ENCODE data around the gene RNF130. TPM values are rescaled to one million over a fixed set of nuclear protein-coding genes. Genes with fewer than 3 reads are reported as not detected.
"Not testable (repeated sequence)": the region's sequence is repeated elsewhere in the genome, so short reads cannot be mapped to it uniquely, and the experiment has no call there.

The RNF130 gene
- total RNA-seq, 1 donor from 2014 or later: 73.8 TPM

GRCh38 chr5:180093651-180094382 is 22.3 kb upstream of the RNF130 start:
- DNase-seq (ENCODE audit: low spot score, unreplicated experiment): no peak
- Mint-ChIP-seq H3K4me3 (ENCODE audit: low read depth) (no peak overlapping the region), H3K4me1 (ENCODE audit: low read depth) (peaks cover 3% of the 10 kb centered on the region), H3K36me3 (ENCODE audit: insufficient read depth) (no peaks in the 10 kb centered on the region), H3K27ac (no peak overlapping the region), H3K9me3 (ENCODE audit: low read depth) (no peaks in the 10 kb centered on the region), H3K27me3 (peaks cover 11% of the 10 kb centered on the region)
- no peak for TF ChIP-seq CTCF (IDR thresholded peaks at IDR 0.05; ENCODE audit: unreplicated experiment)

- H3K9me3 Mint-ChIP-seq (ENCODE audit: low read depth): no peaks in the 10 kb centered on the region
- H3K27me3 Mint-ChIP-seq: peaks cover 11% of the 10 kb centered on the region
- no peaks in the 10 kb centered on the region for H3K36me3 Mint-ChIP-seq (ENCODE audit: insufficient read depth)
- no peak for DNase-seq (ENCODE audit: low spot score, unreplicated experiment)
- H3K4me1 Mint-ChIP-seq (ENCODE audit: low read depth): peaks cover 3% of the 10 kb centered on the region
- no peak overlapping the region for H3K4me3 Mint-ChIP-seq (ENCODE audit: low read depth)
- TF ChIP-seq CTCF (IDR thresholded peaks at IDR 0.05; ENCODE audit: unreplicated experiment): no peak
- peak overlapping the region; percentile 78 for H3K27ac Mint-ChIP-seq
Measured at GRCh38 chr5:180093241-180093640, 21.7 kb upstream of the RNF130 start.

- no peak for DNase-seq (ENCODE audit: low spot score, unreplicated experiment)
- TF ChIP-seq CTCF (IDR thresholded peaks at IDR 0.05; ENCODE audit: unreplicated experiment): no peak
- H3K27me3 Mint-ChIP-seq: peaks cover 13% of the 10 kb centered on the region
- no peaks in the 10 kb centered on the region for H3K9me3 Mint-ChIP-seq (ENCODE audit: low read depth)
- H3K27ac Mint-ChIP-seq: peak overlapping the region; percentile 77
- H3K36me3 Mint-ChIP-seq (ENCODE audit: insufficient read depth): no peaks in the 10 kb centered on the region
- H3K4me3 Mint-ChIP-seq (ENCODE audit: low read depth): peak overlapping the region; percentile 60
- H3K4me1 Mint-ChIP-seq (ENCODE audit: low read depth): peaks cover 3% of the 10 kb centered on the region
Measured at GRCh38 chr5:180090769-180091546, 19.4 kb upstream of the RNF130 start.

GRCh38 chr5:180090098-180090768 is 18.7 kb upstream of the RNF130 start:
- Mint-ChIP-seq H3K4me3 (ENCODE audit: low read depth) (peak overlapping the region; percentile 86), H3K4me1 (ENCODE audit: low read depth) (peaks cover 7% of the 10 kb centered on the region), H3K36me3 (ENCODE audit: insufficient read depth) (no peaks in the 10 kb centered on the region), H3K9me3 (ENCODE audit: low read depth) (no peaks in the 10 kb centered on the region), H3K27me3 (peaks cover 9% of the 10 kb centered on the region), H3K27ac (peak overlapping the region; percentile 95)
- DNase-seq (ENCODE audit: low spot score, unreplicated experiment): peak; percentile 85
- TF ChIP-seq CTCF (IDR thresholded peaks at IDR 0.05; ENCODE audit: unreplicated experiment): peak; percentile 98

- H3K4me1 Mint-ChIP-seq (ENCODE audit: low read depth); H3K27me3 Mint-ChIP-seq; H3K36me3 Mint-ChIP-seq (ENCODE audit: insufficient read depth); DNase-seq (ENCODE audit: low spot score, unreplicated experiment); H3K9me3 Mint-ChIP-seq (ENCODE audit: low read depth): not testable (repeated sequence)
- peak overlapping the region; percentile 86 for H3K4me3 Mint-ChIP-seq (ENCODE audit: low read depth)
- peak overlapping the region; percentile 95 for H3K27ac Mint-ChIP-seq
Measured at GRCh38 chr5:180089628-180090027, 18.1 kb upstream of the RNF130 start.
